ENCODE measurements around the gene BCAP31.

GRCh38 chrX:153667281-153667955 lies 56.8 kb downstream of the BCAP31 start:
- TF ChIP-seq POLR2A (IDR thresholded peaks at IDR 0.05) (no peak), CTCF (IDR thresholded peaks at IDR 0.05) (no peak)
